SK-MEL-5 (cell line): Measurements from ENCODE around the gene RRP9. TPM values are rescaled to one million over a fixed set of nuclear protein-coding genes. Genes with fewer than 3 reads are reported as not detected.
"Not testable (repeated sequence)": the region's sequence is repeated elsewhere in the genome, so short reads cannot be mapped to it uniquely, and the experiment has no call there.

Experiments used
- DNase-seq: peaks from one replicate; pipeline ENCODE4 v3.0.0-alpha.2; 2016; ENCODE audit warnings: low read depth, low spot score
- in situ Hi-C: cut with HindIII; loops from 2 replicates; pipeline ENCODE4 v1.10.0; 2016; ENCODE audit warnings: low sequenced_read_pairs, high pct_unique_total_duplicates, low pct_unique_long_range_greater_than_20kb
- total RNA-seq: library from RNA; depleted of rRNA; stranded (reverse); fragments of >200 nt; shearing (Covaris generic); gene quantifications from 2 replicates; pipeline ENCODE4 v1.2.3, GENCODE V29; 2014

Gene RRP9
- total RNA-seq, 1 experiment from 2014 or later, result 62.2 TPM

- no peak for DNase-seq
- in situ Hi-C loops, result no loop called here
Measured at GRCh38 chr3:51933471-51934138, 8.1 kb downstream of the RRP9 start.

DNA sequence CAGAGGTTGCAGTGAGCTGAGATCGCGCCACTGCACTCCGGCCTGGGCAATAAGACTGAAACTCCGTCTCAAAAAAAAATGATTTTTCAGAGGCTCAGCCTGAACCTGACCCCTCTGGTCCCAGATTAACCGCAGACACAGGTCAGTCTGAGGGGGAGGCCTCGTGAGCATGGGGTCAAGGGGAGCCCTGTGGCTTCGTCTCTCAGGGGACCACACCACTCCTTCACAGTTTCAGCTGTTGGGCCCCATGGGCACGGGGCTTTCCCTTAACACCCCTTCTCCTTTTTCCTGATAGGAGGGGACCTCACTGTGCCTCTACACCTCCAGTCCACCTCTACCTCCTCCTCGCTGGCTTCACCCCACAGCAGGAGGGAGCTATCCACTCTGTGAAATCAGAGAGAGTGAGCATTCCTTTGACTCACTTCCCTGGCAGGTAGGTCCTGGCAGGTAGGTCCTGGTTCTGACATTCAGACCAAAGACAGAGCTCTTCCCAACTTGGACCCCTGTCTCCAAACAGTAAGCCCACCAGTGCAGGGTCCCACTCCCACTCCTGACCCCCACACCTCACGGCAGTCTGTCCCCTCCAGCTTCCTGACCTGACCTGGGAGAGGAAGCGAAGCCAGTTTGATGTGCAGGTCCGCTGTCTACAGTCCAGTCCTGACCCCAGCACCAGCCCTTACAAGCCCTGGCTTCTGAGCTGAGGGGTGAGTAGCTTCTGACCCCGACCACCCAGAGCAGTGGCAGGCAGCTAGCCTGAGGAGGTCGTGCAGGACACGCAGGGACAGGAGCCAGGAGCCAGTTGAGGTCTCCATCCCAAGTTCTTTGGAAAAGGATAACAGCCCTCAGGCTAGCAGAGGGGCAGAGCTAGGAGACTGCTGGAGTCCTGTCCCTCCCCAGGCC lies 9.0 kb downstream of the RRP9 start:
- no peak for DNase-seq
- in situ Hi-C loops, result no loop called here

DNA sequence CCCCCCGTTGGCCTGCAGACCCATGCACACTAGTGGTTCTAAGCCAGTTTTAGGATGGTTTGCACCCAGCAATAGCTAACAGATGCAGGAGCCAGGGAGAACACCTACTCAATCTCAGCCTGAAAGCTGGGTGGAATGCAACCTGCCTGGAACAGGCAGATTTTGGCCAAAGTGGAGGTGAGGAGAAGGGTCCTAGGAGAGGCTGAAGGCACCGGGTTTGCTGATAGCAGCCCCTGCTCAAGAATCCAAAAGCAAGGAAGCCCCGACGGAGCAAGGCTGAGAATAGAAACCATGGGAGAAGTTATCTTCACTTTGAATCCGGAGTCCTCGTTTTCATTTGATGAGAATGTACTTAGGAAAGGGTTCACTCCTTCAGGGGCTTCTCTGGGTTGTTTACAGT lies 9.9 kb downstream of the RRP9 start:
- in situ Hi-C loops, result no loop called here
- no peak for DNase-seq

DNA sequence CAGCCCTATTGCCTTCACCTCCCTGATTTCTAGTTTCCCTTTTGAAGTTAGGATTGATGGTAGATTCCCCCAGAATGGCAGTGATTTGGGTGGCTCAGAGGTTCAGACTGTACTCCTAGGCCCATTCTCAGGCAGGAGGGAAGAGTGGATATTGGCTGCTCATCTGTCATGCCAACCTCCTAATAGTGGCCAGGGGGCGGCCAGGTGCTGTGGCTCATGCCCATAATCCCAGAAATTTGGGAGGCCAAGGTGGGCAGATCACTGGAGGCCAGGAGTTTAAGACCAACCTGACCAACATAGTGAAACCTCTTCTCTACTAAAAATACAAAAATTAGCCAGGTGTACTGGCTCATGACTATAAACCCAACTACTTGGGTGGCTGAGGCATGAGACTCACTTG lies 11.3 kb downstream of the RRP9 start:
- in situ Hi-C loops, result no loop called here
- DNase-seq, result no peak

- in situ Hi-C loops, result no loop called here
Measured at GRCh38 chr3:51929420-51930003, 12.2 kb downstream of the RRP9 start.

GRCh38 chr3:51928981-51929380 lies 12.7 kb downstream of the RRP9 start:
- DNase-seq, in situ Hi-C loops: not testable (repeated sequence)

More at GRCh38 chr3:51929420-51930003, 12.2 kb downstream of the RRP9 start:
- DNase-seq, result no peak

GRCh38 chr3:51928438-51928837 lies 13.3 kb downstream of the RRP9 start:
- no peak for DNase-seq
- in situ Hi-C loops, result no loop called here

GRCh38 chr3:51927061-51927977 lies 14.4 kb downstream of the RRP9 start:
- DNase-seq, result no peak
- in situ Hi-C loops, result no loop called here

- in situ Hi-C loops, result no loop called here
- no peak for DNase-seq
Measured at GRCh38 chr3:51921081-51921578, 20.6 kb downstream of the RRP9 start.

DNA sequence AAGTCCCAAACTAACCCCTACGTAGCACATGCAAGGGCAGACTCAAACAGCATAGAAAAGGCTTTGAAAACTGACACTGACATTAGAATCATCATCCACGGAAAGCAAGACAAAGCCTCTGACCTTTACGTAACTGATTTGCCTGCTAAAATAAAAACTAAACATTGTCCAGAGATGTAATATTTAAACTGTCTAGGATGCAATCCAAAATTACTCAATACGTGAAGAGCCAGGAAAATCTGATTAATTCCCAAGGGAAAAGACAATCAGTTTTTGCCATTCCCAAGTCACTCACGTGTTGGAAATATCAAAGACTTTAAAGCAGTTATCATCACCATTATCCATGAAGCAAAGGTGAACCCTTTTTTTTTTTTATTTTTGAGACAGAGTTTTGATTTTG lies 25.3 kb downstream of the RRP9 start:
- no peak for DNase-seq
- in situ Hi-C loops, result no loop called here

DNA sequence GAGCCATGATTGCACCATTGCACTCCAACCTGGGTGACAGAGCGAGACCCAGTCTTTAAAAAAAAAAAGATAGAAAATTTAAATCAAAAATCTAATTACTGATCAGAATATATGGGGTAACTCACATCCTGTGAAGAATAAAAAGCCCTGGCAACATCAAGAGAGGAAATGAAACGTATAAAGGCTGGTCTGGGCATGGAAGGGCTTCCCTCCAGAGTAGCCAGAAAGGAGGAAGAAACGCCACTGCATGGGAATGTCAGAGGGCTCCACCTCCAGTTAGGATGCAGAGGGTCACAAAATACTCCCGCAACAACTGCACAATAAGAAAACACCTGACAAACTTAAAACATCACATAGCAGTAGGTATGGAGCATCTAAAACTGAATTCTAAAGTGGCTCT lies 33.7 kb downstream of the RRP9 start:
- in situ Hi-C loops, result no loop called here
- DNase-seq, result no peak

- in situ Hi-C loops, result no loop called here
- no peak for DNase-seq
Measured at GRCh38 chr3:51904034-51904823, 37.5 kb downstream of the RRP9 start.

- in situ Hi-C loops, DNase-seq: not testable (repeated sequence)
Measured at GRCh38 chr3:51902361-51902760, 39.3 kb downstream of the RRP9 start.

GRCh38 chr3:51900043-51900442 lies 41.7 kb downstream of the RRP9 start:
- in situ Hi-C loops, DNase-seq: not testable (repeated sequence)

- DNase-seq, result no peak
- in situ Hi-C loops, result no loop called here
Measured at GRCh38 chr3:51897391-51897790, 44.3 kb downstream of the RRP9 start.

DNA sequence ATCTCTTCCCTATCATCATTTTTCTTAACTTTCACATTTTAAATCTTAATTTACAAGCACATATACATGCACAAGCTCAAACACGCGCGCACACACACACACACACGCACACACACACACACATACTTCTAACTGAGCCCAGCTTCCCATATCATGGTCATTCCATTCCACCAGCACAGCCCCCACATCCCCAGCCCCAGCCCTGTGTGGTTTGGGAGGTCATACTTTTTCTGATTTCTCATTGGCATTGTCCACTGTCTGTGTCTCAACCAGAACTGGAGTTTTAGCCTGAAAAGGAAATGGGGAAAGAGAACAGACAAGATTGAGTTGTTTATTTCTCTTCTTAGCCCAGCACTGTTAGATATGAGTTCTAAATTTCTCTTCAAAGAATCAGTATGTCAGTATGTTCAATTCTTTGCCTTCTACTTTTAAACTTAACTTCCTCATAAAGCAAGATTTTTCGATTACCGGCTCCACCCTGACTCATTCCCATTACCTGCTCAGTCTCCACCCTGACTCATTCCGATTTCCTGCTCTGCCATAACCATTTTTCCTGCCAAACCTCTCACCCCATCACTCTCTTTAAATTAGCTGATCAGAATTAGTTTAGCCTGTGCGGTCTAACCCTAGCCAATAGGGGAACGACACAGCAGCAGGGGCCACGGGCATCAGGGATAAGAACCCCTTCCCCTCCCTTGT lies 44.9 kb downstream of the RRP9 start:
- no peak for DNase-seq
- in situ Hi-C loops, result no loop called here
